ENCODE results near the gene PLEKHA7. TPM values are rescaled to one million over a fixed set of nuclear protein-coding genes. Genes with fewer than 3 reads are reported as not detected.
A peak's percentile ranks its signal among the peaks of the same experiment; 100 is the strongest.

PLEKHA7 gene
- total RNA-seq, 2 experiments from 2014 or later, result 2.3 to 3.4 TPM

DNA sequence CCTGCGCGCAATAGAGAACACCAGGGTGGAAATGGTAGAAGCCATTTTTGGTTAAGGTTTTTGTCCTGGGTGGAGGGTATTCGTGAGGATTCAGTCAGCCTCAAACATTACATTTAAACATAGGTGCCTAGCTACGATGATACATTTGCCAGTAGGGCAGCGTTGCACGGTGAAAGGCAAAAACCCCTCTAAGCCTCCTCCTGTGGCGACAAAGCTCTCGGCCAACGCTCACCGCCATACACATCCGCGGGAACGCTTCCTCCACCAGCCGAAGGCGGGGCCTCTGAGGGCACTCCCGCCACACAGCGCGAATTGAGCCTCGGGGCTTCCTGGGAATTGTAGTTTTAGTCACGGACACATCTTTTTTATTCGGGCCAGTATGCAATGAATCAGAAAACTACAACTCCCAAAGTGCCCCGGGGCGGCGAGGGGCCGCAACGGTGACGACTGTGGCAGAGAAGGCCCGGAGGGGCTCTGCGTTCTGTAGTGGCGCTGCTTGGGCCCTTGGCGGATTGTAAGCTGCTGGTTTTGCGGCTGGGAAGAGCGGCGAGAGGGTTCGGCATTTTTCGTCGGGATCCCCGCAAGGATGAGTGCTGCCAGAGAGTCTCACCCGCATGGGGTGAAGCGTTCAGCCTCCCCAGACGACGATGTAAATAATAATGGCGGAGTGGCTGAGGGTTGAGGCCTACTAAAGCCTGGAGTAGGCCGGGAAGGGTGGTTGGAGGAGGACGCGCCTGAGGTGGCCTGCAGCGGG is 275.8 kb downstream of the PLEKHA7 start, which contains the start of gene C11orf58:
TSS of gene C11orf58 (plus strand) at position 455 of the 754 bp plus-strand sequence. CDS start at position 587, 132 bp downstream.
- Mint-ChIP-seq H3K27ac (peak within 1 kb of the TSS; percentile 44), H3K9me3 (no peaks in the 10 kb centered on the region), H3K4me3 (peak within 1 kb of the TSS; percentile 66), H3K4me1 (peaks cover 18% of the 10 kb centered on the region), H3K36me3 (ENCODE audit: low read depth) (peaks cover 18% of the 10 kb centered on the region), H3K27me3 (no peaks in the 10 kb centered on the region)
- POLR2A ChIA-PET, result interaction anchor here (0.7 to 3.3 kb wide), 11 partner anchors 9 to 538 kb away, joined by 3 to 56 read pairs (median 4); partner anchors contain the start of genes NUCB2, PIK3C2A and RPS13
- CTCF ChIA-PET, result interaction anchor here (1.1 to 1.4 kb wide), 3 partner anchors 12 to 132 kb away, joined by 3 to 6 read pairs (median 5); no protein-coding TSS in a partner anchor
- peak; percentile 96 for DNase-seq

DNA sequence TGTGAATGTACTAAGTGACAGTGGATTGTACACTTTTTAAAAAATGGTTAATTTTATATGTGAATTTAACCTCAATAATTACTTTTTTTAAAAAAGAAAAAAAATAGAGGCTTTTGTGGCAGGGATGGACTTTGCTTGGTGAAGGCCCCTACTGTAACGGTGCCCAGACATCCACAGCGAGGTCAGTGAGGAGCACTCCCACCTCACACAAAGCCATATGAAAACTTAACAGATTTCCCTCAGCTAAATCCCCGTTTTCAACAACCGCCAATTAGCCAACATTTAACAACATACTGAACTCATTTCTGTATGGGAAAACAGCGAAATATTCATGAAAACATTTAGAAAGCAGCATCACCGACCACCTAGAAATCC is 276.4 kb downstream of the PLEKHA7 start:
- no peak for DNase-seq
- Mint-ChIP-seq H3K27me3 (peaks cover 2% of the 10 kb centered on the region), H3K36me3 (ENCODE audit: low read depth) (peaks cover 14% of the 10 kb centered on the region), H3K4me3 (peak overlapping the region; percentile 66), H3K4me1 (peaks cover 14% of the 10 kb centered on the region), H3K9me3 (peaks cover 1% of the 10 kb centered on the region), H3K27ac (peak overlapping the region; percentile 44)
- ChIA-PET POLR2A (interaction anchor here (0.7 to 3.3 kb wide), 11 partner anchors 9 to 539 kb away, joined by 3 to 56 read pairs (median 4); partner anchors contain the start of genes NUCB2, PIK3C2A and RPS13), CTCF (interaction anchor here (1.1 to 1.4 kb wide), 3 partner anchors 12 to 131 kb away, joined by 3 to 6 read pairs (median 5); no protein-coding TSS in a partner anchor)

Other genes with a start within 250 kb of the PLEKHA7 start
- 100 to 1,000 TPM; 951 to 981 TPM for gene RPS13, start 63.3 kb upstream of the PLEKHA7 start, total RNA-seq
- 10 to 100 TPM; 23.7 to 24.9 TPM for gene PIK3C2A, start 193.6 kb upstream of the PLEKHA7 start, total RNA-seq